Measurements from ENCODE around the gene CBY1. TPM values are rescaled to one million over a fixed set of nuclear protein-coding genes. Genes with fewer than 3 reads are reported as not detected.

The CBY1 gene
- total and polyA plus RNA-seq, 10 of the 15 experiments (the other 5 are each of a cell fraction or from before 2014, with no cell fraction given): 7.3 to 18.6 (median 11.9) TPM

- TF ChIP-seq ATF2 (IDR thresholded peaks at IDR 0.05; ENCODE audit: low read length) (peak; percentile 23; the same call in 1 of the 2 replicates), SMAD5 (IDR thresholded peaks at IDR 0.05; ENCODE audit: low read depth) (no peak), CBX3 (IDR thresholded peaks at IDR 0.05; ENCODE audit: borderline replicate concordance, low read depth) (no peak), MYC (IDR thresholded peaks at IDR 0.05; ENCODE audit: insufficient read depth, insufficient read length, insufficient replicate concordance, low read length, severe bottlenecking) (no peak), SMC3 (IDR thresholded peaks at IDR 0.05; ENCODE audit: borderline replicate concordance, low read length) (no peak), CHD4 (IDR thresholded peaks at IDR 0.05) (no peak), BMI1 (IDR thresholded peaks at IDR 0.05; ENCODE audit: borderline replicate concordance) (no peak), ATF7 (IDR thresholded peaks at IDR 0.05; ENCODE audit: low read depth) (no peak), SPI1 (IDR thresholded peaks at IDR 0.05; ENCODE audit: borderline replicate concordance, insufficient read depth, low read depth, low read length) (no peak), SMARCA5 (IDR thresholded peaks at IDR 0.05) (0 out of 2 replicates have a peak, but pooled peaks have one; percentile 46), POLR2AphosphoS2 (IDR thresholded peaks at IDR 0.05; ENCODE audit: low read depth, low read length) (no peak), IKZF1 (conservative IDR thresholded peaks at IDR 0.05) (peak; percentile 74), POLR2A (IDR thresholded peaks at IDR 0.05; ENCODE audit: low read depth, low read length) (no peak), CHD2 (IDR thresholded peaks at IDR 0.05; ENCODE audit: borderline replicate concordance, low read depth, low read length) (no peak), RFX5 (IDR thresholded peaks at IDR 0.05; ENCODE audit: low read depth, low read length) (no peak), NRF1 (conservative IDR thresholded peaks at IDR 0.05; ENCODE audit: low read depth, low read length) (no peak), EGR1 (IDR thresholded peaks at IDR 0.05; ENCODE audit: borderline replicate concordance in 1 of 2, low read depth in 2 of 2, low read length in 2 of 2) (no peak), SP1 (IDR thresholded peaks at IDR 0.05; ENCODE audit: low read depth, low read length) (no peak), NFIC (IDR thresholded peaks at IDR 0.05; ENCODE audit: low read depth, low read length) (peak; percentile 41; the same call in 1 of the 2 replicates), TARDBP (IDR thresholded peaks at IDR 0.05; ENCODE audit: borderline replicate concordance) (no peak), BCL3 (IDR thresholded peaks at IDR 0.05; ENCODE audit: borderline replicate concordance, insufficient read depth, low read depth, low read length, poor library complexity, severe bottlenecking) (no peak), CUX1 (IDR thresholded peaks at IDR 0.05; ENCODE audit: insufficient replicate concordance, low read depth, low read length) (no peak), RBBP5 (conservative IDR thresholded peaks at IDR 0.05) (no peak)
Observed at GRCh38 chr22:38704654-38705234, 48.3 kb downstream of the CBY1 start (continued).
